Suprapubic skin (tissue), 4 donors: ENCODE measurements around the gene ZFYVE28.

ENCODE experiments used
- EP300 ChIP-seq: sonication (generic); formaldehyde crosslinking; IDR thresholded peaks from one replicate; pipeline ENCODE4 v1.6.1; 2017; ENCODE audit warnings: antibody characterized with exemption
- POLR2AphosphoS5 ChIP-seq, 3 donors: sonication (generic); formaldehyde crosslinking; IDR thresholded peaks; one replicate each; pipeline ENCODE4 v1.6.1; 2017; ENCODE audit warnings: antibody characterized with exemption in 3 of 3
- TF ChIP-seq, protein P1 (sequence below), 2 donors: fragments of 200-600 bp in 1 of 2; fragments of 450-650 bp in 1 of 2; sonication (generic) in 1 of 2; IDR thresholded peaks; one replicate each; pipeline ENCODE4 v1.5.1; 2016 to 2019; ENCODE audit warnings: antibody characterized with exemption in 2 of 2, mild to moderate bottlenecking in 1 of 2, moderate library complexity in 1 of 2

DNA sequence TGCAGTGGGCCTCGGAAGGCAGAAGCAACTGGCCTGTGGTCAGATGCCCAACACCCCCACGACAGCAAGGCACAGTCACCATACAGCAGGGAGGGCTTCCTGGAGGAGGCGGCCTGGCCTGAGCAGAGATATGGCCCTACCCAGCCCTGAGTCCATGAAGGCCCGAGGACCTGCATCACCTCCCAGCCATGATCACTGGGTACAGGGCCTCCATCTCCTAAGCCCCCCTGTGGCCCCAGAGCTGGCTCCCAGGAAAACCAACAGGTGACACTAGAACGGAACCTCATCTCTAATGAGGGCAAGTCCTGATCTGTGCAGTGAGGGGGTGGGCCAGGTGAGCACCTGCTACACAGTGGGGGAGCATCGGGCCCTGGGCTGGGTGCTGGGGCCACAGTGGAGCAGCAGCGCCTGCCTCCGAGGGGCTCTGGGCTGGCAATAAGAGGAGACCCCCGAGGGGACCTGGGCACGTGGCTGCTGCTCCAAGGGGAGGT is 130.3 kb downstream of the ZFYVE28 start:
- TF ChIP-seq, protein P1, sequence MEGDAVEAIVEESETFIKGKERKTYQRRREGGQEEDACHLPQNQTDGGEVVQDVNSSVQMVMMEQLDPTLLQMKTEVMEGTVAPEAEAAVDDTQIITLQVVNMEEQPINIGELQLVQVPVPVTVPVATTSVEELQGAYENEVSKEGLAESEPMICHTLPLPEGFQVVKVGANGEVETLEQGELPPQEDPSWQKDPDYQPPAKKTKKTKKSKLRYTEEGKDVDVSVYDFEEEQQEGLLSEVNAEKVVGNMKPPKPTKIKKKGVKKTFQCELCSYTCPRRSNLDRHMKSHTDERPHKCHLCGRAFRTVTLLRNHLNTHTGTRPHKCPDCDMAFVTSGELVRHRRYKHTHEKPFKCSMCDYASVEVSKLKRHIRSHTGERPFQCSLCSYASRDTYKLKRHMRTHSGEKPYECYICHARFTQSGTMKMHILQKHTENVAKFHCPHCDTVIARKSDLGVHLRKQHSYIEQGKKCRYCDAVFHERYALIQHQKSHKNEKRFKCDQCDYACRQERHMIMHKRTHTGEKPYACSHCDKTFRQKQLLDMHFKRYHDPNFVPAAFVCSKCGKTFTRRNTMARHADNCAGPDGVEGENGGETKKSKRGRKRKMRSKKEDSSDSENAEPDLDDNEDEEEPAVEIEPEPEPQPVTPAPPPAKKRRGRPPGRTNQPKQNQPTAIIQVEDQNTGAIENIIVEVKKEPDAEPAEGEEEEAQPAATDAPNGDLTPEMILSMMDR (IDR thresholded peaks at IDR 0.05), result no peak
- TF ChIP-seq POLR2AphosphoS5 (IDR thresholded peaks at IDR 0.05), result no peak
- TF ChIP-seq EP300, result no peak
